Sigmoid colon (tissue), 4 donors: Measurements from ENCODE around the gene ZFYVE9.

Experiments used
- EP300 ChIP-seq, 4 donors: sonication (generic); formaldehyde crosslinking; IDR thresholded peaks; one replicate each; pipeline ENCODE4 v1.6.1; 2017; ENCODE audit warnings: antibody characterized with exemption in 4 of 4
- POLR2A ChIP-seq, 2 donors: fragments of 450-650 bp; IDR thresholded peaks; one replicate each; pipeline ENCODE4 v1.6.1; 2016; ENCODE audit warnings: antibody characterized with exemption in 2 of 2, mild to moderate bottlenecking in 2 of 2, moderate library complexity in 2 of 2
- POLR2AphosphoS5 ChIP-seq, 4 donors: sonication (generic); formaldehyde crosslinking; IDR thresholded peaks; one replicate each; pipeline ENCODE4 v1.6.1; 2017; ENCODE audit warnings: antibody characterized with exemption in 4 of 4
- TF ChIP-seq, protein P1 (sequence below), 4 experiments: fragments of 450-650 bp in 3 of 4; fragments of 200-600 bp in 1 of 4; IDR thresholded peaks; one replicate each; pipeline ENCODE4 v1.5.1; 2016 to 2019; ENCODE audit warnings: antibody characterized with exemption in 4 of 4, mild to moderate bottlenecking in 3 of 4, moderate library complexity in 2 of 4

GRCh38 chr1:52366517-52366827 lies 224.6 kb downstream of the ZFYVE9 start:
- TF ChIP-seq, protein P1, sequence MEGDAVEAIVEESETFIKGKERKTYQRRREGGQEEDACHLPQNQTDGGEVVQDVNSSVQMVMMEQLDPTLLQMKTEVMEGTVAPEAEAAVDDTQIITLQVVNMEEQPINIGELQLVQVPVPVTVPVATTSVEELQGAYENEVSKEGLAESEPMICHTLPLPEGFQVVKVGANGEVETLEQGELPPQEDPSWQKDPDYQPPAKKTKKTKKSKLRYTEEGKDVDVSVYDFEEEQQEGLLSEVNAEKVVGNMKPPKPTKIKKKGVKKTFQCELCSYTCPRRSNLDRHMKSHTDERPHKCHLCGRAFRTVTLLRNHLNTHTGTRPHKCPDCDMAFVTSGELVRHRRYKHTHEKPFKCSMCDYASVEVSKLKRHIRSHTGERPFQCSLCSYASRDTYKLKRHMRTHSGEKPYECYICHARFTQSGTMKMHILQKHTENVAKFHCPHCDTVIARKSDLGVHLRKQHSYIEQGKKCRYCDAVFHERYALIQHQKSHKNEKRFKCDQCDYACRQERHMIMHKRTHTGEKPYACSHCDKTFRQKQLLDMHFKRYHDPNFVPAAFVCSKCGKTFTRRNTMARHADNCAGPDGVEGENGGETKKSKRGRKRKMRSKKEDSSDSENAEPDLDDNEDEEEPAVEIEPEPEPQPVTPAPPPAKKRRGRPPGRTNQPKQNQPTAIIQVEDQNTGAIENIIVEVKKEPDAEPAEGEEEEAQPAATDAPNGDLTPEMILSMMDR (IDR thresholded peaks at IDR 0.05) = no peak
- TF ChIP-seq POLR2AphosphoS5 (IDR thresholded peaks at IDR 0.05) (no peak), EP300 (IDR thresholded peaks at IDR 0.05) (no peak), POLR2A (IDR thresholded peaks at IDR 0.05) (no peak)
